ENCODE measurements around the gene KCNH4. TPM values are rescaled to one million over a fixed set of nuclear protein-coding genes. Genes with fewer than 3 reads are reported as not detected.

The KCNH4 gene
- total RNA-seq, 1 donor, result not detected

- no peak for TF ChIP-seq CTCF (IDR thresholded peaks at IDR 0.05; ENCODE audit: insufficient read depth, low read depth, low read length)
- no peak for DNase-seq (ENCODE audit: low read depth)
- no peak overlapping the region for H3K4me3 ChIP-seq (ENCODE audit: low read depth, low read length)
These were observed 17.1 kb downstream of the KCNH4 start for GRCh38 chr17:42163696-42164407.

GRCh38 chr17:42163113-42163512, 17.8 kb downstream of the KCNH4 start:
- no peak for DNase-seq (ENCODE audit: low read depth)
- H3K4me3 ChIP-seq (ENCODE audit: low read depth, low read length), result no peak overlapping the region
- peak; percentile 41 for TF ChIP-seq CTCF (IDR thresholded peaks at IDR 0.05; ENCODE audit: insufficient read depth, low read depth, low read length)

GRCh38 chr17:42160531-42160910, 20.4 kb downstream of the KCNH4 start:
- no peak for TF ChIP-seq CTCF (IDR thresholded peaks at IDR 0.05; ENCODE audit: insufficient read depth, low read depth, low read length)
- no peak overlapping the region for H3K4me3 ChIP-seq (ENCODE audit: low read depth, low read length)
- no peak for DNase-seq (ENCODE audit: low read depth)

- TF ChIP-seq CTCF (IDR thresholded peaks at IDR 0.05; ENCODE audit: insufficient read depth, low read depth, low read length), result no peak
- H3K4me3 ChIP-seq (ENCODE audit: low read depth, low read length), result no peak overlapping the region
- DNase-seq (ENCODE audit: low read depth), result no peak
These were observed 21.0 kb downstream of the KCNH4 start for GRCh38 chr17:42159796-42160530.

- no peak for DNase-seq (ENCODE audit: low read depth)
- H3K4me3 ChIP-seq (ENCODE audit: low read depth, low read length), result peak overlapping the region; percentile 96
- no peak for TF ChIP-seq CTCF (IDR thresholded peaks at IDR 0.05; ENCODE audit: insufficient read depth, low read depth, low read length)
These were observed 25.3 kb downstream of the KCNH4 start for GRCh38 chr17:42155614-42156045.

- peak; percentile 59 for DNase-seq (ENCODE audit: low read depth)
- no peak for TF ChIP-seq CTCF (IDR thresholded peaks at IDR 0.05; ENCODE audit: insufficient read depth, low read depth, low read length)
- peak overlapping the region; percentile 96 for H3K4me3 ChIP-seq (ENCODE audit: low read depth, low read length)
These were observed 26.8 kb downstream of the KCNH4 start for GRCh38 chr17:42153919-42154742.

All from fibroblast of villous mesenchyme (primary cell).